Activated CD8-positive, alpha-beta T cell treated with anti-CD3 and anti-CD28 coated beads, Interleukin-2, amount 10 ng/mL, durations not matched to agents 7 days and 5 days (primary cell): Measurements from ENCODE around the gene SUGT1. TPM values are rescaled to one million over a fixed set of nuclear protein-coding genes. Genes with fewer than 3 reads are reported as not detected.

Experiments used
- ATAC-seq: fragments of 150-1000 bp; cut with Tn5 transposase; one replicate; pipeline ENCODE4 v1.10.0; 2021; ENCODE audit warnings: moderate library complexity
- CTCF ChIA-PET: fragments of 350-600 bp; sonication (Branson Sonifier 250); formaldehyde crosslinking; loops from one replicate; lab custom pipeline; 2021; ENCODE audit warnings: antibody characterized with exemption; lab: Charles Lee
- POLR2A ChIA-PET: fragments of 350-600 bp; sonication (Branson Sonifier 250); formaldehyde crosslinking; loops from one replicate; lab custom pipeline; 2021; ENCODE audit warnings: antibody characterized with exemption; lab: Charles Lee
- DNase-seq: peaks from one replicate; pipeline ENCODE4 v3.0.0-alpha.2; 2020
- H3K27ac Mint-ChIP-seq: one replicate; pipeline ENCODE4 v1.8.0; 2021; ENCODE audit warnings: mild to moderate bottlenecking, mixed read lengths
- H3K27me3 Mint-ChIP-seq: one replicate; pipeline ENCODE4 v1.8.0; 2021; ENCODE audit warnings: low read depth, mixed read lengths
- H3K36me3 Mint-ChIP-seq: one replicate; pipeline ENCODE4 v1.8.0; 2021; ENCODE audit warnings: low read depth, mixed read lengths
- H3K4me1 Mint-ChIP-seq: one replicate; pipeline ENCODE4 v1.8.0; 2021; ENCODE audit warnings: low read depth, mixed read lengths
- H3K4me3 Mint-ChIP-seq: one replicate; pipeline ENCODE4 v1.8.0; 2021; ENCODE audit warnings: mild to moderate bottlenecking, mixed read lengths
- H3K9me3 Mint-ChIP-seq: one replicate; pipeline ENCODE4 v1.8.0; 2022; ENCODE audit warnings: mixed read lengths; ENCODE audit not compliant: insufficient read depth
- total RNA-seq, 2 experiments: library from RNA; stranded (reverse); gene quantifications; one replicate each; pipeline ENCODE4 v1.2.3, GENCODE V29; 2021

The SUGT1 gene
- total RNA-seq, 2 experiments from 2014 or later: 48.5 to 50.7 TPM

GRCh38 chr13:52738719-52739467 is 86.3 kb downstream of the SUGT1 start:
- CTCF ChIA-PET: interaction anchor here (1.0 to 1.7 kb wide), 4 partner anchors 12 to 87 kb away, joined by 3 to 6 read pairs (median 3); partner anchors contain the start of gene SUGT1
- DNase-seq: peak; percentile 30
- ATAC-seq: peak; percentile 72
- Mint-ChIP-seq H3K4me1 (peaks cover 7% of the 10 kb centered on the region), H3K4me3 (no peak overlapping the region), H3K27me3 (peaks cover 47% of the 10 kb centered on the region), H3K9me3 (no peaks in the 10 kb centered on the region), H3K36me3 (no peaks in the 10 kb centered on the region), H3K27ac (no peak overlapping the region)
- POLR2A ChIA-PET: no interaction called here

- H3K27ac Mint-ChIP-seq: no peak within 1 kb of the TSS
- H3K36me3 Mint-ChIP-seq: no peaks in the 10 kb centered on the region
- DNase-seq (no peak), ATAC-seq (no peak)
- peaks cover 7% of the 10 kb centered on the region for H3K4me1 Mint-ChIP-seq
- POLR2A ChIA-PET: no interaction called here
- H3K4me3 Mint-ChIP-seq: peak within 1 kb of the TSS; percentile 7
- no peaks in the 10 kb centered on the region for H3K9me3 Mint-ChIP-seq
- CTCF ChIA-PET: interaction anchor here (1.5 to 1.7 kb wide), 2 partner anchors 13 to 74 kb away, joined by 3 to 6 read pairs; no protein-coding TSS in a partner anchor
- peaks cover 48% of the 10 kb centered on the region for H3K27me3 Mint-ChIP-seq
These were observed 86.9 kb downstream of the SUGT1 start, which contains the start of gene CNMD for GRCh38 chr13:52739468-52740071. TSS of gene CNMD (minus strand) at chr13:52739820. CDS start at chr13:52739701, 119 bp downstream.

GRCh38 chr13:52743569-52743968 is 90.9 kb downstream of the SUGT1 start:
- ATAC-seq: no peak
- Mint-ChIP-seq H3K27ac (no peak overlapping the region), H3K9me3 (no peaks in the 10 kb centered on the region), H3K27me3 (peaks cover 42% of the 10 kb centered on the region), H3K36me3 (no peaks in the 10 kb centered on the region), H3K4me1 (peaks cover 5% of the 10 kb centered on the region), H3K4me3 (no peak overlapping the region)
- no peak for DNase-seq
- ChIA-PET CTCF (no interaction called here), POLR2A (no interaction called here)

- DNase-seq (no peak), ATAC-seq (no peak)
- CTCF ChIA-PET: no interaction called here
- POLR2A ChIA-PET: no interaction called here
- Mint-ChIP-seq H3K27ac (no peak overlapping the region), H3K4me3 (no peak overlapping the region), H3K27me3 (peaks cover 44% of the 10 kb centered on the region), H3K36me3 (no peaks in the 10 kb centered on the region), H3K9me3 (no peaks in the 10 kb centered on the region), H3K4me1 (peaks cover 4% of the 10 kb centered on the region)
These were observed 91.4 kb downstream of the SUGT1 start for GRCh38 chr13:52743988-52744387.

- no peak overlapping the region for H3K4me3 Mint-ChIP-seq
- H3K9me3 Mint-ChIP-seq: no peaks in the 10 kb centered on the region
- H3K4me1 Mint-ChIP-seq: no peaks in the 10 kb centered on the region
- DNase-seq (no peak), ATAC-seq (no peak)
- CTCF ChIA-PET: interaction anchor here (0.7 kb wide), 1 partner anchor 49 kb away, joined by 4 read pairs; no protein-coding TSS in a partner anchor
- POLR2A ChIA-PET: no interaction called here
- peaks cover 40% of the 10 kb centered on the region for H3K27me3 Mint-ChIP-seq
- H3K36me3 Mint-ChIP-seq: no peaks in the 10 kb centered on the region
- no peak overlapping the region for H3K27ac Mint-ChIP-seq
These were observed 92.3 kb downstream of the SUGT1 start for GRCh38 chr13:52744842-52745375.

- Mint-ChIP-seq H3K4me1 (no peaks in the 10 kb centered on the region), H3K9me3 (no peaks in the 10 kb centered on the region), H3K27ac (no peak overlapping the region), H3K4me3 (no peak overlapping the region), H3K27me3 (peaks cover 29% of the 10 kb centered on the region), H3K36me3 (no peaks in the 10 kb centered on the region)
- POLR2A ChIA-PET: interaction anchor here (1.0 kb wide), 1 partner anchor 94 kb away, joined by 3 read pairs; the partner anchor contains the start of gene SUGT1
- ATAC-seq (no peak), DNase-seq (no peak)
- CTCF ChIA-PET: no interaction called here
These were observed 93.5 kb downstream of the SUGT1 start for GRCh38 chr13:52746141-52746540.

GRCh38 chr13:52749419-52749818 is 96.8 kb downstream of the SUGT1 start:
- no peaks in the 10 kb centered on the region for H3K4me1 Mint-ChIP-seq
- CTCF ChIA-PET: no interaction called here
- H3K4me3 Mint-ChIP-seq: no peak overlapping the region
- no peak overlapping the region for H3K27ac Mint-ChIP-seq
- peaks cover 11% of the 10 kb centered on the region for H3K27me3 Mint-ChIP-seq
- no peak for DNase-seq
- no peaks in the 10 kb centered on the region for H3K36me3 Mint-ChIP-seq
- ATAC-seq: no peak
- no peaks in the 10 kb centered on the region for H3K9me3 Mint-ChIP-seq
- POLR2A ChIA-PET: no interaction called here

Other genes with a start within 250 kb of the SUGT1 start
- under 1 TPM; 0.08 to 0.16 TPM for gene THSD1, start 246.7 kb upstream of the SUGT1 start, total RNA-seq
- 10 to 100 TPM; 39.1 to 43.2 TPM for gene VPS36, start 202.2 kb upstream of the SUGT1 start, total RNA-seq
- gene CKAP2, start 197.4 kb upstream of the SUGT1 start, total RNA-seq: 10 to 100 TPM; 75.5 to 84.4 TPM
- gene HNRNPA1L2, start 10.4 kb upstream of the SUGT1 start, total RNA-seq: 10 to 100 TPM; 10.4 TPM
- not detected for gene CNMD, start 87.0 kb downstream of the SUGT1 start, total RNA-seq
- not detected for gene PCDH8, start 195.8 kb downstream of the SUGT1 start, total RNA-seq